ENCODE measurements around the gene SOX18.

- TF ChIP-seq CTCF (IDR thresholded peaks at IDR 0.05 in 8 of 11, conservative IDR thresholded peaks at IDR 0.05 in 3 of 11) (no peak), POLR2A (IDR thresholded peaks at IDR 0.05) (no peak), POLR2AphosphoS5 (IDR thresholded peaks at IDR 0.05) (no peak)
Measured at GRCh38 chr20:64041040-64041780, 8.2 kb downstream of the SOX18 start.

All from spleen (tissue), 7 donors.